ENCODE results near the gene SLC5A5.

Gene SLC5A5

GRCh38 chr19:17883627-17884410, 12.1 kb downstream of the SLC5A5 start:
- TF ChIP-seq CTCF (IDR thresholded peaks at IDR 0.05) = no peak

GRCh38 chr19:17886515-17886914, 14.8 kb downstream of the SLC5A5 start:
- TF ChIP-seq CTCF (IDR thresholded peaks at IDR 0.05) = no peak

GRCh38 chr19:17888260-17888659, 16.5 kb downstream of the SLC5A5 start:
- TF ChIP-seq CTCF (IDR thresholded peaks at IDR 0.05) = no peak

- TF ChIP-seq CTCF (IDR thresholded peaks at IDR 0.05) = no peak
These were observed 18.0 kb downstream of the SLC5A5 start for GRCh38 chr19:17889609-17890214.

- no peak for TF ChIP-seq CTCF (IDR thresholded peaks at IDR 0.05)
These were observed 22.0 kb downstream of the SLC5A5 start for GRCh38 chr19:17893766-17894165.

GRCh38 chr19:17902701-17903100, 31.0 kb downstream of the SLC5A5 start:
- no peak for TF ChIP-seq CTCF (IDR thresholded peaks at IDR 0.05)

- TF ChIP-seq CTCF (IDR thresholded peaks at IDR 0.05) = no peak
These were observed 36.5 kb downstream of the SLC5A5 start for GRCh38 chr19:17908244-17908643.
